HG02759 (cell line): Measurements from ENCODE around the gene RAVER2.

ENCODE experiments used
- ATAC-seq: cut with Tn5 transposase; IDR thresholded peaks from one replicate; pipeline ENCODE4 v1.9.1; 2021; ENCODE audit warnings: mild to moderate bottlenecking, moderate library complexity; ENCODE audit not compliant: unreplicated experiment

The RAVER2 gene

GRCh38 chr1:64843675-64844074 is 98.8 kb downstream of the RAVER2 start:
- ATAC-seq, result no peak

GRCh38 chr1:64844175-64844574 is 99.3 kb downstream of the RAVER2 start:
- no peak for ATAC-seq

DNA sequence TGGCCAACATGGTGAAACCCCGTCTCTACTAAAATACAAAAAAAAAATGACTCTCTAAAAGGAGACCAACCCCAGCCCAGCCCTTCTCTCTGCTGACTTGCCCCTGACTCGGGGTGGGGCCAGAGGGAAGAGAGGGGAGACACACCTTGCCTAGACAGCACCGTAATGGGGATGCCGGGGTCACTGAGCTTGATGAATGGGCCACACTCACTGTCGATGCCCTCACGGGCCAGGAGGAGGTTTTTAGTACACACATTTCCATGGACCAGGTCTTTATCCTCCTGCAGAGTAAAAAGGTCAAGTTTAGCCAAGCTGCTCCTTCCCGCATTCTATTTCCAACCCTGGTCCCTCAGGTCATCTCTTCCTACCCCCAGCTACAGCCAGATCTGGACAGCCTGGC is 99.7 kb downstream of the RAVER2 start:
- ATAC-seq, result no peak

DNA sequence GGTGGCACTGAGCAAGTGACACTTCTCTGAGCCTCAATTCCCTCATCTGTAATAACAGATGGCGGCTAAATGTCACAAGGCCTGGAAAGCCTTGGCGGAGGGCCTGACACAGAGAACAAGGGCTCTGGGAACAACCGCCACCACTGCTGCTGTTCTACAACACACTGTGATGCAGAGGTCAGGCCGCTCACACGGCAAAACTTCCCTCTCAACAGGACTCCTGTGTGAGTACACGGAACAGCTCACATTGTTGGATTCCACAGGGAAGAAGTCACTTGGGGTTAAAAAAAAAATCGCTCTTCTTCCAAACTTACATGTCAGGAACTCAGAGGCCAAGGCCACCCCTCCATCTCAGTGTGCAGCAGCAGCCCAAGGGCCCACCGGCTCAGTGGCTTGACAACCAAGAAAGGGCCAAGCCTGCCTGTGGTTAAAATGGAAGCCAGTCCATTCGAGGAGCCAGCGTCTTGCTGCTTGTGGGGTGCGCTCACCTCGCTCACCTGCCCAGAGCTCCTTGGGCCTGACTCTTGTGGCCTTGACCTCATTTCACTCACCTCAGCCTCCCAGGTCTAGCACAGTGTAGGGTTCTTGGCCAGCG is 101.1 kb downstream of the RAVER2 start:
- no peak for ATAC-seq

DNA sequence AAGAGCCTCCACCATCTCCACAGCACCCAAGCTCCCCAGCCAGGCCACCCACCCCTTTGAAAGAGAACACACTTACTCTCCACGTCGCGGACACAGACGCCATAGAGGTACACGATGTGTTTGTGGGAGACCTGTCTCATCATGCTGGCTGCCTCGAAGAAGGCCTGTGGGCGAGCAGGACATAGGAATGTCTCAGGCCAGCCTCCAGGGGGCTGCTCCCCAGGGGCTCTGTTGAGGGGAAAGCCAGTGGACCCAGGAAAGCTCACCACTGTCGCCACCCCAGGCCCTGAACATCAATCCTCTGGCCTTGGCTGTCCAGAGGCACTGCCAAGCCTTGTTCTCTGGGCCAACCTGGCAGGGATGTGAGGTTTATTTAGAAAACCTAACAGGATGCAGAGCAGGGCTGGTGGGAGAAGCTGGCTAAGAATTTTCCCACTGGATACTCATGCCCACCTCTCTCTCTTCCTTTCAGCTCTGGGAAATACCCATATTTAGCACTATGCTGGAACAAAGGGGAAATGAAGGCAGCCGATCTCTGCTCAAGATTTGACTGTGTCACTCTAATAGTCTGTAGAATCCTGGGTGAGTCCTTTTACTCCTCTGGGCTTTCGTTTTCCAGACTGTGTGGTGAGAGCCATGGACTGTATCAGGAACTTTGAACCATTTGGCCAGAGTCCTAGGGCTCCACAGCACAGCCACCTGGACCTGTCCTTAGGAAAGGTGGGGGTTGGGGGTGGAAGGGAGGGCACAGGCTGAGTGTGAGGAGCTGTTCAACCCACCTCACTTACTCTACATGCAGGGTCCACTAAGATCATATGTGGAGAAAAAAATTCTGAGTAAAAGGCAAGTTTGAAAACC is 101.9 kb downstream of the RAVER2 start:
- no peak for ATAC-seq

DNA sequence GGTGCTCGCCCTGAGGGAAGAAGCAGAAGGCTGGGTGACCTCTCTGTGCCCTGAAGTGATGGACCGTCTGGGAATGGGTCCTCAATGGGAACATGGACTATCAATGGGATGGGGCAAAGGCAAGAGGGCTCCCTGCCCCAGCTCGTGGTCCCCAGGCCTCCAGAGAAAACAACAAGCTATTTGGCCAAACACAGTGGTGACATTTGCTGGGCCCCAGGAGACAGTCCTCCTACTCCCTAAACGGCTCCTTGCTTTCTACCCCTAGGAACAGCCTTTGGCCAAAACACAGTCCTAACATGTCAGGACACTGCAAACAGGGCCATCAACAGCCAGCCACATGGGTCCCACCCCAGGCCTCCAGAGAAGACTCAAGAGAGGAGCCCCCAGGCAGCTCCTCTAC is 102.8 kb downstream of the RAVER2 start:
- no peak for ATAC-seq

DNA sequence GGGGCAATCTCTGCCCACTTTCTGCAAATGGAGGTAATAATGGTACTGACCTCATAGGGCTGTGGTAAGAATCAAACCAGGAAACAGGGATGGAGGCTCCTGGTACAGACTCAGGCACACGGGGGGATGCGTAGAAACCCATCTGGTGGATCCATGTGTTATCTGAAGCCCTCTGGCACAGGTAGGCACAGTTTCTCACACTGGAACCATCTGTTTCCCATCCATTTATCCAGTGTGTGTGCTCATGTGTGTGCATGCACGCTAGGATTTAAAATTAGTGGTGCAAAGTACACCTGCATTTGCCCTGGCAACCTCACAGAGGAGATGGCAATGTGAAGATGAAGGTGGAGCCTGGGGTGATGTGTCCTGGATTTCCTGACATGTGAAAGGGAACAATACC is 103.3 kb downstream of the RAVER2 start:
- ATAC-seq, result no peak

DNA sequence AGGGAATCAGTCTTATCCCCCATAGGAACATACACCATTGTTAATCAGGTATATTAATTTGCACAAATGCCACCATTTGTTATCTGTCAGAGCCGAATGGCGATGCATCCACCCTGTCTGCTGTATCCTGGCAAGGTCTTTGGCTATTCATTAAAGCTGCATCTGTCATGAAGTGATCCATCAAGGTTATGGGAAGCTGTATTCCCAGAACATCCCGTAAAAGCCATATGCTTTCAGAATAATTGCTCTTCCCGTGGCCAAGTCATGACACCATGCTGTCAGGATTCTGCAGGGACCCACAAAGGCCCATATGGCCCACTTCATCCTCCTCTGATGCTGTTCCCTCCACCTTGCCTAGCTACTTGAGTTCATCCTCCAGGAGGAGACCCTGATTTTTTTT is 103.9 kb downstream of the RAVER2 start:
- ATAC-seq, result no peak

DNA sequence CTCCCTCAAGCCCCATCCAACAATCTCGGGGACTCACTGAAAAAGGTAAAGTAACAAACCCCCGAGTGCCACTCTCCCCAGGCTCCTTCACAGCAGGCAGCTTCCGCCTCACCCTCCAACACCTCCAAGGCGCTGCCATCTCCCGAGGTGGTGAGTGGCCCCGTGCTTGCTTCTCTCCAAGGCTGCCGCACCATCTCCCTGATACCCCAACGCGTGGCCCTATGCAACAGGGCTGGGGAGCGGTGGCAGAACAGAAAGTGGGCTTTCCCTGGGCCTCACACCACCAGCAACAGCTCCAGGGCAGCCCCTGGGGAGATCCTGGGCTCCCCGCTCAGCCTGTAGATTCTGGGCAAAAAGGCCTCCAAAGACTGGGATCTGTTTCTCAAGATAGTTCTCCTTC is 105.1 kb downstream of the RAVER2 start:
- no peak for ATAC-seq

GRCh38 chr1:64850846-64851245 is 106.0 kb downstream of the RAVER2 start:
- no peak for ATAC-seq

- ATAC-seq, result no peak
Measured at GRCh38 chr1:64851664-64852063, 106.8 kb downstream of the RAVER2 start.

GRCh38 chr1:64854674-64855073 is 109.8 kb downstream of the RAVER2 start:
- ATAC-seq, result no peak

DNA sequence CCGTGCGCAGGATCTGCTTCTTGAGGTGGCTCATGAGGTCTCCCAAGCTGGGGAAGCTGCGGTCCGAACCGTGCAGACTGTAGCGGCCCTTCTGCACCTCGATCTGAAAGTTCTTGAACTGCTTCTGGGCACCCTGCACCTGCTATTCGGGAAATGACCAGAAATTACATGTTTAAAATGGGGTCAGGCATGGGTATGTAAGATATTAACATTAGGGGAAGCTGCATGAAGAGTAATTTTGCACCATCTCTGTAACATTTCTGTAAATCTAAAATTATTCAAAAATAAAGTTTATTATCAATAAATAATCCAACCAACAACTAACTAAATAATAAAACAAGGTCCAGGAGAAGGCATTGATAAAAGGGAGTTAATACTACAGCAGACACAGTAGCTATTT is 110.7 kb downstream of the RAVER2 start:
- no peak for ATAC-seq

DNA sequence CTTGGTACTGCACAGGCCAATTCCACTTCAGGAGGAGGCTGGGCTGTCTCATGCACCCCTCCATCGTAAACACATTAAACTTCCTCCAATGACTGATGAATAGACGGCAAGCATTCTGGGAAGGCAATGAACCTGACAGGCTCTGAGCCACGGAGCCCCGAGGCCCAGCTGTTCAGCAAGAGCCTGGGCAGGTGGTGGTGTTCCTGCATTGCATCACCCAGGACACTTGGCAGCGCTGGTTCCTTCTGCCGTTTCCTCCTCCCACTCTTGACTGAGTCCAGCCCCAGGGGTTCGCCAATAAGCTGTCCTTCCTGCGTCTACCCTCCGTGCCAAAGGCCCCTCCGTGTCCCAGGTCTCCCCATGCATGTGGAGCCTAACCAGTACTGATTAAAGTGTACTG is 111.7 kb downstream of the RAVER2 start:
- no peak for ATAC-seq

- no peak for ATAC-seq
Measured at GRCh38 chr1:64857347-64857746, 112.5 kb downstream of the RAVER2 start.

DNA sequence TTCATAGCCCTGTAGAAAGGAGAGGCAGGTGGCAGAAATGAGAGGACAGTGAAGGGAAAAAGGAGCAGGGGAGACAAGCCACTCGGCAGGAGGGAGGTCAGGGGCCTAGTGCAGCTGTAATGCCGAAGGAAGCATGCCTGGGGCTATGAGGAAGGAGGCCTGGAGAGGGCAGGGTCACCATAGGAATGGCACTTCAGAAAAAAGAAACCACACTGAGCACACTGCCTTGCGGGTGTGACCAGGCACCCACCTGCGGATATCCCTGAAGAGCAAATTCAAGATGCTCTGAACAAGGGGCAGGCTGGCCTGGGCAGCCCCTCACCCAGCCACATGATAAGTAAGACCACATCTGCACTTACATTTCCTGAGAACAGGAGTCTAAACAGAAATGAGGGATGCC is 116.7 kb downstream of the RAVER2 start:
- ATAC-seq, result no peak

DNA sequence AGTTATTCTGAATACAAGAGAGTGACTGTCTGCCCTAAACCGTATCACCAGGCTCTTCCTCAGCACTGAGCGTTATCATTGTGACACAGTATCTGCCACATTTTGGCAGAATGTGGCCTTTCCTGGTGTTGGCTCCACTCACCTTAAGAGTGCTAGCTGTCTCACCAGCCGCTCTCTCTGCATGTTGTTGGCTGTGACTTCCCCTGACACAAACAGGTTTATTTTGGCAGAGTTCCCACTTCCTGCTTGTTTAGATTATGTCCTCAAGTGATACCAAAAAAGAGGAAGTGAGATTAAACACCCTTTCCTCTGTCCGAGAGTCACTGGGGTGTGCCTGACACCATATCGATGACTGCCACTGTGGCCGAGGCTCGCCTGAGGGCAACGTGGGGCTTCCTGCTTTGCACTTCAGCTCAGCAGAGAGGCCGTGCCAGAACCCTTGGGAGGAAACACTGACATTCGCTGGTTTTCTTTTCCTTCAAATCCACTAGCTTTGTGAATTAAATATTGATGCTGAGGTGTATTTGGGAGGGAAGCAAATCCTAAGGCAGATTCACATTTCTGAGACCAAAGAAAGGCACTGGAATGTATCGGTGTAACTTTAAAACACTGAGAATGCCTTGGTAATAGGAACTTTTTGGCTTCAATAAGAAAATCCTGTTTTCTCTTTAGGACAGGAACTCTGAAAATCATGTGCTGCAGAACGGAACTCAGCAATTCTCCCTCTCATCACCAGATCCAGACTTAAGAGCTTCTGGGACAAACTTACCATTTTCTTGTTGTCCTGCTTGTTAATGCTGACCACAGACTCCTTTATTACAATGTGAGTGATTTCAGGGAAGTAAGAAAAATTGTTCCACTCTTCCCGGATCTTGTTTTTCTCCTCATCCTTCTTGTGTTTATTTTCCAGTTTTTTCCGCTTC is 119.4 kb downstream of the RAVER2 start:
- peak; percentile 100 for ATAC-seq

- no peak for ATAC-seq
Measured at GRCh38 chr1:64865105-64865757, 120.4 kb downstream of the RAVER2 start.

DNA sequence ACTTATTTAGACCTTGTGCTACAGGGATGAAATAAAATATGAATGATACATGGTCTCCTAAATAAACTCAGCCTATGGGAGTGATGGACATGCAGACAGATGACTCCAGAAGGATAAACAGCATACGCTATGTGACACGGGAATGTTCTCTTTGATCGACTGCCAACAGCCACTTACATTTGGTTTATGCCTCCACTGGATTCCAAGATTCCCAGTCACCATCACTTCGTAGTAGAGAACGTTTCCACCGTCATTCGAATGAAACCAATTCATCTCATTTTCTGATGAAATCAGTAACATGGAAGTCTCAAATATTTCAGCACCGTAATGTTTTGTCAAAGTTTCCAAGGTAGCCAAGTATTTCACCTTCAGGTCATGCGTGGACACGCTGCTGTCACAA is 121.8 kb downstream of the RAVER2 start:
- no peak for ATAC-seq

- ATAC-seq, result no peak
Measured at GRCh38 chr1:64867266-64867665, 122.4 kb downstream of the RAVER2 start.

DNA sequence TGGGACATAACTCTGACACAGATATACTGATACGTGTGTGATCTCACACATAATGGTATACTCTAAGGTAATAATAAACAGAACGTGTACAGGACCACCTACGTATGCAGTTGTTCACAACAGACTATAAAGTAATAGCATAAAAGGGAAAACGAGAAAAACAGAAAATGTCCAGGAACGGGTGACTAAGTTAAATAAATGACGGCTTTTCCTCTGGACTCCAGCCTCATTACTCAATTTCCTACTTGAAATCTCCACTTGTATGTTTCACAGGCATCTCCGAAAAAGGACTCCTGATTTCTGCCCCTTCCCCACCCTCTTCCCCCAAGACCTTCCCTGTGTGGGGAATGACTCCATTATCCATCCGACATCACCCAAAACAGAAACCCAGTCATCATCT is 126.4 kb downstream of the RAVER2 start:
- no peak for ATAC-seq
